Measurements from ENCODE around the gene CDH23.

CDH23 gene

GRCh38 chr10:71831646-71832552 lies 435.2 kb downstream of the CDH23 start:
- no peak for DNase-seq

- no peak for DNase-seq
Measured at GRCh38 chr10:71832967-71833366, 436.2 kb downstream of the CDH23 start.

- DNase-seq: no peak
Measured at GRCh38 chr10:71833451-71834342, 437.0 kb downstream of the CDH23 start.

- DNase-seq: no peak
Measured at GRCh38 chr10:71834343-71834674, 437.6 kb downstream of the CDH23 start.

GRCh38 chr10:71835671-71836595 lies 439.2 kb downstream of the CDH23 start:
- no peak for DNase-seq

- no peak for DNase-seq
Measured at GRCh38 chr10:71836596-71836974, 439.9 kb downstream of the CDH23 start.

- DNase-seq: no peak
Measured at GRCh38 chr10:71837098-71837827, 440.5 kb downstream of the CDH23 start.

- no peak for DNase-seq
Measured at GRCh38 chr10:71838264-71839211, 441.8 kb downstream of the CDH23 start.

- no peak for DNase-seq
Measured at GRCh38 chr10:71840177-71840957, 443.6 kb downstream of the CDH23 start.

GRCh38 chr10:71840958-71841335 lies 444.2 kb downstream of the CDH23 start:
- no peak for DNase-seq

GRCh38 chr10:71842422-71842821 lies 445.7 kb downstream of the CDH23 start:
- no peak for DNase-seq

GRCh38 chr10:71842856-71843686 lies 446.4 kb downstream of the CDH23 start:
- no peak for DNase-seq

- no peak for DNase-seq
Measured at GRCh38 chr10:71844084-71844483, 447.4 kb downstream of the CDH23 start.

GRCh38 chr10:71844695-71845094 lies 448.0 kb downstream of the CDH23 start:
- no peak for DNase-seq

- no peak for DNase-seq
Measured at GRCh38 chr10:71845410-71846405, 449.0 kb downstream of the CDH23 start.

- DNase-seq: no peak
Measured at GRCh38 chr10:71846816-71847215, 450.1 kb downstream of the CDH23 start.

- DNase-seq: no peak
Measured at GRCh38 chr10:71847418-71847817, 450.7 kb downstream of the CDH23 start.

Measured in CD4-positive, alpha-beta T cell treated with Interleukin-17A for 1 hour (primary cell).